ENCODE data around the gene FASN.

DNA sequence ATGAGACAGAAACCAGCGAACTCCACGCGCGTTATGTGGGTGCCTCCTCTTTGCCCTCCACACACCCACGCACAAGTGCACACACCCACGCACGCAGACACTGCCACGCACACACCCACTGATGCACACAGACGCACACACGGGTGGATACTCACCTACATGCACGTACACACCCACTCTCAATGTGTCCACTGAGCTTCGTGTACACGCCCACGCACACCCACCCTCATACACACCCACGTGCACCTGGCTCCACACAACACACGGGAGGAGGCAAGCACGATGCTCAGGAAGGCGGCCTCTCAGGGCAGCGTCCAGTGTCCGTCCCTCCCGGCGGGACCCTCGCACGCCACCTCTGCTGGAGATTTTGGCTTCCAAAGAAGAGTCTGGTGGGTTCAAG lies 50.7 kb downstream of the FASN start:
- TF ChIP-seq, protein P1, sequence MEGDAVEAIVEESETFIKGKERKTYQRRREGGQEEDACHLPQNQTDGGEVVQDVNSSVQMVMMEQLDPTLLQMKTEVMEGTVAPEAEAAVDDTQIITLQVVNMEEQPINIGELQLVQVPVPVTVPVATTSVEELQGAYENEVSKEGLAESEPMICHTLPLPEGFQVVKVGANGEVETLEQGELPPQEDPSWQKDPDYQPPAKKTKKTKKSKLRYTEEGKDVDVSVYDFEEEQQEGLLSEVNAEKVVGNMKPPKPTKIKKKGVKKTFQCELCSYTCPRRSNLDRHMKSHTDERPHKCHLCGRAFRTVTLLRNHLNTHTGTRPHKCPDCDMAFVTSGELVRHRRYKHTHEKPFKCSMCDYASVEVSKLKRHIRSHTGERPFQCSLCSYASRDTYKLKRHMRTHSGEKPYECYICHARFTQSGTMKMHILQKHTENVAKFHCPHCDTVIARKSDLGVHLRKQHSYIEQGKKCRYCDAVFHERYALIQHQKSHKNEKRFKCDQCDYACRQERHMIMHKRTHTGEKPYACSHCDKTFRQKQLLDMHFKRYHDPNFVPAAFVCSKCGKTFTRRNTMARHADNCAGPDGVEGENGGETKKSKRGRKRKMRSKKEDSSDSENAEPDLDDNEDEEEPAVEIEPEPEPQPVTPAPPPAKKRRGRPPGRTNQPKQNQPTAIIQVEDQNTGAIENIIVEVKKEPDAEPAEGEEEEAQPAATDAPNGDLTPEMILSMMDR (conservative IDR thresholded peaks at IDR 0.05; ENCODE audit: low read length) = no peak
- no peak for TF ChIP-seq EZH2phosphoT487 (IDR thresholded peaks at IDR 0.05; ENCODE audit: borderline replicate concordance, low read depth, low read length)
